Measurements from ENCODE around the gene SLCO1B1.

The SLCO1B1 gene

GRCh38 chr12:21221072-21221471 lies 90.1 kb downstream of the SLCO1B1 start:
- DNase-seq = no peak

GRCh38 chr12:21221778-21222177 lies 90.8 kb downstream of the SLCO1B1 start:
- DNase-seq = no peak

- no peak for DNase-seq
These were observed 92.9 kb downstream of the SLCO1B1 start for GRCh38 chr12:21223930-21224329.

- no peak for DNase-seq
These were observed 103.4 kb downstream of the SLCO1B1 start for GRCh38 chr12:21234395-21234794.

GRCh38 chr12:21239866-21240265 lies 108.9 kb downstream of the SLCO1B1 start:
- no peak for DNase-seq

GRCh38 chr12:21248679-21249078 lies 117.7 kb downstream of the SLCO1B1 start:
- DNase-seq = no peak

- no peak for DNase-seq
These were observed 121.1 kb downstream of the SLCO1B1 start for GRCh38 chr12:21252070-21252469.

- no peak for DNase-seq
These were observed 126.2 kb downstream of the SLCO1B1 start for GRCh38 chr12:21257172-21257571.

GRCh38 chr12:21264232-21264631 lies 133.2 kb downstream of the SLCO1B1 start:
- DNase-seq = no peak

- no peak for DNase-seq
These were observed 134.9 kb downstream of the SLCO1B1 start for GRCh38 chr12:21265932-21266331.

GRCh38 chr12:21276826-21277225 lies 145.8 kb downstream of the SLCO1B1 start:
- DNase-seq = no peak

All from CD4-positive, alpha-beta T cell treated with Interleukin-17A for 1 hour (primary cell).